Heart right ventricle (tissue), 16 donors: ENCODE results near the gene MRM1. TPM values are rescaled to one million over a fixed set of nuclear protein-coding genes. Genes with fewer than 3 reads are reported as not detected.

Experiments used
- ATAC-seq, 8 donors: fragments of 200-7000 bp; cut with Tn5 transposase; one replicate each; pipeline ENCODE4 v1.9.1; 2020; ENCODE audit warnings: mild to moderate bottlenecking in 8 of 8, moderate library complexity in 8 of 8, moderate number of reproducible peaks in 1 of 8
- DNase-seq, 2 donors: peaks; one replicate each; pipeline ENCODE4 v3.0.0-alpha.2; 2020
- H3K27ac ChIP-seq, 10 donors: fragments of 200-600 bp; sonication (generic) in 2 of 10; one replicate each; pipeline versions ENCODE4 v1.5.0 to v1.8.0; 2020 to 2022; ENCODE audit warnings: mild to moderate bottlenecking in 3 of 10
- H3K27me3 ChIP-seq, 7 donors: fragments of 200-600 bp; one replicate each; pipeline ENCODE4 v1.8.0; 2021 to 2022; ENCODE audit warnings: mild to moderate bottlenecking in 2 of 7
- H3K36me3 ChIP-seq, 9 donors: fragments of 200-600 bp; sonication (generic) in 1 of 9; one replicate each; pipeline versions ENCODE4 v1.5.0 to v1.8.0; 2020 to 2022; ENCODE audit warnings: mild to moderate bottlenecking in 2 of 9
- H3K4me1 ChIP-seq, 9 donors: fragments of 200-600 bp; sonication (generic) in 1 of 9; one replicate each; pipeline versions ENCODE4 v1.5.0 to v1.8.0; 2020 to 2022; ENCODE audit warnings: mild to moderate bottlenecking in 4 of 9
- H3K4me3 ChIP-seq, 10 donors: fragments of 200-600 bp; sonication (generic) in 2 of 10; one replicate each; pipeline versions ENCODE4 v1.5.0 to v1.8.0; 2020 to 2022; ENCODE audit warnings: mild to moderate bottlenecking in 7 of 10, moderate library complexity in 2 of 10
- H3K9me3 ChIP-seq, 11 donors: fragments of 200-600 bp in 10 of 11; sonication (generic) in 2 of 11; one replicate each; pipeline versions ENCODE4 v1.5.0 to v1.8.0; 2013 to 2022; ENCODE audit warnings: mild to moderate bottlenecking in 2 of 11, control low read depth in 1 of 11, moderate library complexity in 1 of 11
- CTCF ChIP-seq, 9 donors: fragments of 200-600 bp; sonication (generic) in 2 of 9; IDR thresholded peaks; one replicate each; pipeline versions ENCODE4 v1.5.0 to v1.8.0; 2021 to 2022; ENCODE audit warnings: antibody characterized with exemption in 9 of 9, mild to moderate bottlenecking in 5 of 9, moderate library complexity in 1 of 9
- WGBS, 2 donors: extraction: QIAGEN DNeasy Blood & Tissue Kit; methylation state at CpG; one replicate each; pipeline ENCODE4 v1.1.7; 2013; ENCODE audit warnings: inconsistent platforms in 1 of 2; 5-methylcytosine and 5-hydroxymethylcytosine counted together
- intact Hi-C, 10 donors: fragments of 100-400 bp; cut with DNase I; formaldehyde crosslinking; loops; one replicate each; pipeline versions ENCODE4 v1.11.1 to v1.14.2; 2022
- polyA plus RNA-seq, 2 donors: library from polyadenylated mRNA; stranded (reverse); fragments of 200-250 nt; gene quantifications; one replicate each; pipeline ENCODE4 v1.2.3, GENCODE V29; 2013
- total RNA-seq, 10 donors: library from RNA; stranded (reverse); fragmentation: NEBNext Ultra II Directional in 3 of 10; extraction: Animal tissue kit (Norgen Biotek cat#: 25700) in 3 of 10; gene quantifications; one replicate each; pipeline versions ENCODE4 v1.2.1 to v1.2.4, GENCODE V29; 2021 to 2023
- donor health status: Arrhythmogenic right ventricular cardiomyopathy.
- donor health status: ischemic (EF 13 %, LVEDD 7.1; RV severe dilation, severe dysfunction).
- donor health status: healthy with polysubstance abuse.
- donor health status: DM: no; HTN: yes; CAD: no.
- donor health status: DM: no; HTN: no; CAD: no.
- donor health status: ischemic (EF 25% LVEDD 6.9; RV normal size, moderate dysfunction).
- donor health status: ischemic (EF 25% LVEDD 5.7; RV mildly dilated, moderate dysfunction).
- donor health status: healthy.
- donor health status: DM: yes; HTN: yes; CAD: no.
- donor health status: Ischemic cardiomyopathy.
- donor health status: ischemic (EF 35%, LVEDD 5.7; RV mildly dilated, moderate dysfunction).
- donor health status: nonischemic (EF 11% LVEDD 7.7; RV severe dilation, severe dysfunction).
- donor health status: DM: yes; HTN: yes; CAD: no.
- donor health status: PGD.
- donor health status: ischemic (EF 29% LVEDD 5.4; RV normal size, mild dysfunction).
- donor health status: nonischemic (EF 23%, LVEDD 6.1; RV moderate dilation, normal function).

Gene MRM1
- total and polyA plus RNA-seq, 12 donors = 5.5 to 10.3 (median 7.3) TPM

- WGBS, 2 donors = 75 to 83% methylated on average over 2 of the region's 2 CpGs
- intact Hi-C loops = loop anchor here in 7 of 10 donors (5.0 to 10.0 kb wide), 5 partner anchors 43 to 105 kb away; partner anchors contain the start of genes MYO19 (in 2 of the 7), PIGW (in 2 of the 7), GGNBP2 (in 1 of the 7) and ZNHIT3 (in 1 of the 7)
- no peak for TF ChIP-seq CTCF (IDR thresholded peaks at IDR 0.05)
- DNase-seq = no peak
- H3K36me3 ChIP-seq = peaks cover 0 to 54% (median 38%) of the 10 kb centered on the region in 9 donors
- no peaks in the 10 kb centered on the region for H3K9me3 ChIP-seq
- H3K27ac ChIP-seq = no peak overlapping the region
- peaks cover 0 to 33% (median 20%) of the 10 kb centered on the region in 9 donors for H3K4me1 ChIP-seq
- no peak overlapping the region for H3K4me3 ChIP-seq
- no peaks in the 10 kb centered on the region for H3K27me3 ChIP-seq
- ATAC-seq = no peak
Measured at GRCh38 chr17:36590082-36590481, 11.3 kb upstream of the MRM1 start.

GRCh38 chr17:36591434-36592315 lies 9.7 kb upstream of the MRM1 start, which contains the start of gene DHRS11:
Gene DHRS11 (plus strand): TSS chr17:36591879. CDS start chr17:36592010, 131 bp downstream.
- intact Hi-C loops = loop anchor here in 8 of 10 donors (1.0 to 10.0 kb wide), 7 partner anchors 10 to 107 kb away; partner anchors contain the start of genes MYO19 (in 3 of the 8), PIGW (in 3 of the 8), GGNBP2 (in 1 of the 8) and MRM1 (in 1 of the 8)
- whole genome bisulfite sequencing, 2 donors = 1% methylated on average over 68 to 87 of the region's 87 CpGs
- peak in 3 of 9 donors; percentile 6 to 36 (median 29) for TF ChIP-seq CTCF (IDR thresholded peaks at IDR 0.05)
- Histone ChIP-seq H3K4me1 (peaks cover 0 to 33% (median 20%) of the 10 kb centered on the region in 9 donors), H3K27ac (peak within 1 kb of the TSS in 9 of 10 donors; percentile 72 to 86 (median 80)), H3K36me3 (peaks cover 0 to 40% (median 24%) of the 10 kb centered on the region in 9 donors), H3K4me3 (peak within 1 kb of the TSS; percentile 59 to 98 (median 91)), H3K27me3 (no peaks in the 10 kb centered on the region), H3K9me3 (no peaks in the 10 kb centered on the region)
- ATAC-seq (peak; percentile 94 to 99 (median 95)), DNase-seq (peak; percentile 84 to 90)

- ATAC-seq (peak in 7 of 8 donors; percentile 2 to 33 (median 25)), DNase-seq (peak in 1 of 2 donors; percentile 23)
- Histone ChIP-seq H3K27ac (peak overlapping the region in 8 of 10 donors; percentile 72 to 86 (median 82)), H3K9me3 (no peaks in the 10 kb centered on the region), H3K4me1 (peaks cover 0 to 33% (median 20%) of the 10 kb centered on the region in 9 donors), H3K27me3 (no peaks in the 10 kb centered on the region), H3K36me3 (peaks cover 0 to 38% (median 18%) of the 10 kb centered on the region in 9 donors), H3K4me3 (peak overlapping the region; percentile 59 to 98 (median 91))
- no peak for TF ChIP-seq CTCF (IDR thresholded peaks at IDR 0.05)
- WGBS, 2 donors = 3 to 6% methylated on average over 19 to 20 of the region's 20 CpGs
- intact Hi-C loops = loop anchor here in 8 of 10 donors (2.0 to 10.0 kb wide), 6 partner anchors 45 to 108 kb away; partner anchors contain the start of genes MYO19 (in 3 of the 8), PIGW (in 3 of the 8), GGNBP2 (in 1 of the 8) and ZNHIT3 (in 1 of the 8)
Measured at GRCh38 chr17:36592316-36592715, 9.1 kb upstream of the MRM1 start.
